GM06990 (cell line): ENCODE results near the gene GLTPD2.

Experiments used
- DNase-seq: peaks from one replicate; pipeline ENCODE4 v3.0.0-alpha.2; 2011; ENCODE audit not compliant: insufficient read length; ENCODE audit errors: extremely low read depth
- H3K27me3 ChIP-seq: replicated peaks from 2 replicates; pipeline ENCODE4 v1.6.0; 2011; ENCODE audit warnings: low read length; ENCODE audit not compliant: control insufficient read depth, insufficient read depth
- H3K36me3 ChIP-seq: 2 replicates; pipeline ENCODE4 v1.5.1; 2011; ENCODE audit warnings: low read length; ENCODE audit not compliant: control insufficient read depth, insufficient read depth
- H3K4me3 ChIP-seq: replicated peaks from 2 replicates; pipeline ENCODE4 v1.5.1; 2011; ENCODE audit warnings: low read depth, mild to moderate bottlenecking, control low read depth, low read length
- CTCF ChIP-seq: IDR thresholded peaks from 2 replicates; pipeline ENCODE4 v1.5.1; 2011; ENCODE audit warnings: low read length, control low read depth, mild to moderate bottlenecking, inconsistent platforms; ENCODE audit not compliant: insufficient read depth, poor library complexity, severe bottlenecking

The GLTPD2 gene

DNA sequence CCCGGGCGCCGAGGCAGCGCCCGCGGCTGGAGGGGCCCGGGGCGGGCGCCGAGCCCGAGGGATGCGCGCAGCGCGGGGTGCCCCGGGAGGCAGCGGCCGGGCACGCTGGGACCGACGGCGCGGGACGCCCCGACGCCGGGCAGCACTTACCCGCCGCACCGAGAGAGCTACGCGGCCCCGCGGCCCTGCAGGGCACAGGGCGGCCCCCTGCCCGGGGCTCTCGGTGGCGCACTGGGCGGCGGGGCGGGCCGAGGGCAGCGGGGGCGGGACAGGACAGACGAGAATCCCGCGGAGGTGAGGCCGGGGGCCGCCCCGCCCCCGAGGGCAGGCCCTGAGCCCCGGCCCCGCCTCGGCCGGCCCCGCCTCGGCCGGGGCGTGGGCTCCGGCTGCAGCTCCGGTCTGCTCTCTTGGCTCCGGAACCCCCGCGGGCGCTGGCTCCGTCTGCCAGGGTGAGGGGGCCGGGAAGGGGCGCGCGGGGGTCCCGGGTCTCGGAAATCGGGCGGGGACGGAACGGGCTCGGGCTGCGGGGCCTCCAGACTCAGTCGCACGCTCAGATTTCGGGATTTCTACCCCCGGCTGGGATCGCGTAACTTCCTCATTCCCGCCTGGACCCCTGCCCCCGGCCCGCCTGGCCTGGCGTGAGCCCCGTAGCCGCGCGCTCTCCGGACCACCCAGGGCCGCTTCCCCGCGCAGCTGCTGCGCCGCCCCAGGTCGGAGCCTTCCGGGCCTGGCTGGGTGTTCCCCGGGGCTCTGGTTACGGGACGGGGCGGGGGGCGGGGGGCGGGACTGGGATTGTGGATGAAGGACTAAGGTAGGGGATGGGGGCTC, 18.2 kb downstream of the GLTPD2 start, which contains the start of gene PLD2:
Gene PLD2 (plus strand): TSS at position 376 of the 828 bp plus-strand sequence. CDS start 621 bp downstream, outside the sequence.
- Histone ChIP-seq H3K4me3 (peak within 1 kb of the TSS; percentile 76), H3K36me3 (peaks cover 2% of the 10 kb centered on the region), H3K27me3 (no peaks in the 10 kb centered on the region)
- no peak for TF ChIP-seq CTCF
- DNase-seq = peak; percentile 90

DNA sequence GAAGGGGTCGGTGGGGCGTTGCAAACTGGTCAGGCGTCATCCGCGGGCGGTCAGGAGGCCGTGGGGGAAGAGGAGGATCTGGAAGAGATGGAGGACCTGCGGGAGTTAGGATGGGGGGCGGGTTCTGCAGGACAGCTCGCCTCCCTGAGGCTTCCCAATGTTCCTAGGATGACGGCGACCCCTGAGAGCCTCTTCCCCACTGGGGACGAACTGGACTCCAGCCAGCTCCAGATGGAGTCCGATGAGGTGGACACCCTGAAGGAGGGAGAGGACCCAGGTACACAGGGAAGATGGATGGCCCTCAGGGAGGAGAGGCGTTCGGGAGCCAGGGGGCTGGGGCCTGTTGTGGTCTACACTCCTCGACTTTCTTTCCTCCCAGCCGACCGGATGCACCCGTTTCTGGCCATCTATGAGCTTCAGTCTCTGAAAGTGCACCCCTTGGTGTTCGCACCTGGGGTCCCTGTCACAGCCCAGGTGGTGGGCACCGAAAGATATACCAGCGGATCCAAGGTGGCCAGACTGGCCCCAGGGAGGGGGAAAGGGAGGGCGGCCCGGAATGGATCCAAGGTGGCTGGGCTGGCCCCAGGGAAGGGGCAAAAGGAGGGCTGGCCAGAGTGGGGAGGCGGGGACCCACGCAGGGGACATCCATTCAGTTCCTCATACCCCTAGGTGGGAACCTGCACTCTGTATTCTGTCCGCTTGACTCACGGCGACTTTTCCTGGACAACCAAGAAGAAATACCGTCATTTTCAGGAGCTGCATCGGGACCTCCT, 19.0 kb downstream of the GLTPD2 start:
- no peak for TF ChIP-seq CTCF
- DNase-seq = no peak
- peaks cover 2% of the 10 kb centered on the region for H3K36me3 ChIP-seq
- H3K27me3 ChIP-seq = no peaks in the 10 kb centered on the region
- peak overlapping the region; percentile 76 for H3K4me3 ChIP-seq

DNA sequence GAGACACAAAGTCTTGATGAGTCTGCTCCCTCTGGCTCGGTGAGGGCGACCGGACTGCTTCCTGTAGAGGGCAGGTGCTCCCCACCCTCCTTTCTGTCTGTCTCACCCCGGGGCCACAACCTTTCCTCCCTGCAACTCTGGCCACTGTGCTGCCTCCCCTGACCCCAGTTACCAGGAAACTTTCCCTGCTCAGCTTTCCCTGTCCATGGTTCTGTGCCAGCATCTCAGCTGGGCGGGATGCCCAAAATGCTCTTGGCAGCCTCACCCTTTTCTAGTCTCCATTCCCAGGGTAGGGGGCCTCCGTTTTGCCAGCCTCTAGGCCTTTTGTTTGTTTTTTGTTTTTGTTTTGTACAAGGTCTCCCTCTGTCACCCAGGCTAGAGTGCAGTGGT, 19.6 kb downstream of the GLTPD2 start:
- no peak overlapping the region for H3K4me3 ChIP-seq

GRCh38 chr17:4810696-4811290, 22.0 kb downstream of the GLTPD2 start:
- no peak for TF ChIP-seq CTCF
- no peak overlapping the region for H3K4me3 ChIP-seq
- no peak for DNase-seq
- peaks cover 3% of the 10 kb centered on the region for H3K36me3 ChIP-seq
- H3K27me3 ChIP-seq = no peaks in the 10 kb centered on the region

More for the DNA sequence above, 19.6 kb downstream of the GLTPD2 start:
- TF ChIP-seq CTCF = no peak
- Histone ChIP-seq H3K27me3 (no peaks in the 10 kb centered on the region), H3K36me3 (peaks cover 2% of the 10 kb centered on the region)
- DNase-seq = no peak

DNA sequence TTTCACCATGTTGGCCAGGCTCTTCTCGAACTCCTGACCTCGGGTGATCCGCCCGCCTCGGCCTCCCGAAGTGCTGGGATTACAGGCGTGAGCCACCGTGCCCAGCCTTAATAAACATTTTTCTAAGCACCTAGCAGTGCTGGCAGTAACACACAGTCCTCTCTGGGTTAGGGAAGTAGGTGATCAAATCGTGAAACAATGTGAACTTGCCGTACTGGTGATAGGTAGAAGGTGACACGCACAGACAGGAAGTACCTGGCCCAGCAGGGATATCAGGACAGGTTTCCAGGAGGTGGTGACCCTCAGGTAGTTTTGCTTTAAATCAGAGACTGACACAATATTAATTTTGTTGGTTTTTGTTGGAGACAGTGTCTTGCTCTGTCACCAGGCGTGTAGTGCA, 22.7 kb downstream of the GLTPD2 start:
- TF ChIP-seq CTCF = no peak

More for the DNA sequence above, 22.7 kb downstream of the GLTPD2 start:
- H3K27me3 ChIP-seq = no peaks in the 10 kb centered on the region
- peaks cover 4% of the 10 kb centered on the region for H3K36me3 ChIP-seq
- no peak for DNase-seq
- H3K4me3 ChIP-seq = no peak overlapping the region
